ENCODE data around the gene RNF6. TPM values are rescaled to one million over a fixed set of nuclear protein-coding genes. Genes with fewer than 3 reads are reported as not detected.

RNF6 gene
- 40.7 and 43.7 TPM in 2 replicates for total RNA-seq

GRCh38 chr13:26221721-26222519 lies at the start of gene RNF6:
TSS of gene RNF6 (minus strand) at chr13:26222314. CDS start at chr13:26219649, 2,665 bp downstream.

GRCh38 chr13:26253787-26254582 lies 31.9 kb upstream of the RNF6 start, which contains the start of gene CDK8:
TSS of gene CDK8 (plus strand) at chr13:26254129. CDS start at chr13:26254642, 513 bp downstream.

Other genes starting within 250 kb of the RNF6 start
- under 0.01 TPM in 2 replicates for gene SHISA2, start 170.3 kb downstream of the RNF6 start, total RNA-seq
- gene CDK8, start 31.8 kb upstream of the RNF6 start, total RNA-seq, result 15.4 and 20.5 TPM in 2 replicates

All from smooth muscle cell of trachea (primary cell).